Measurements from ENCODE around the gene EFCAB10.

DNA sequence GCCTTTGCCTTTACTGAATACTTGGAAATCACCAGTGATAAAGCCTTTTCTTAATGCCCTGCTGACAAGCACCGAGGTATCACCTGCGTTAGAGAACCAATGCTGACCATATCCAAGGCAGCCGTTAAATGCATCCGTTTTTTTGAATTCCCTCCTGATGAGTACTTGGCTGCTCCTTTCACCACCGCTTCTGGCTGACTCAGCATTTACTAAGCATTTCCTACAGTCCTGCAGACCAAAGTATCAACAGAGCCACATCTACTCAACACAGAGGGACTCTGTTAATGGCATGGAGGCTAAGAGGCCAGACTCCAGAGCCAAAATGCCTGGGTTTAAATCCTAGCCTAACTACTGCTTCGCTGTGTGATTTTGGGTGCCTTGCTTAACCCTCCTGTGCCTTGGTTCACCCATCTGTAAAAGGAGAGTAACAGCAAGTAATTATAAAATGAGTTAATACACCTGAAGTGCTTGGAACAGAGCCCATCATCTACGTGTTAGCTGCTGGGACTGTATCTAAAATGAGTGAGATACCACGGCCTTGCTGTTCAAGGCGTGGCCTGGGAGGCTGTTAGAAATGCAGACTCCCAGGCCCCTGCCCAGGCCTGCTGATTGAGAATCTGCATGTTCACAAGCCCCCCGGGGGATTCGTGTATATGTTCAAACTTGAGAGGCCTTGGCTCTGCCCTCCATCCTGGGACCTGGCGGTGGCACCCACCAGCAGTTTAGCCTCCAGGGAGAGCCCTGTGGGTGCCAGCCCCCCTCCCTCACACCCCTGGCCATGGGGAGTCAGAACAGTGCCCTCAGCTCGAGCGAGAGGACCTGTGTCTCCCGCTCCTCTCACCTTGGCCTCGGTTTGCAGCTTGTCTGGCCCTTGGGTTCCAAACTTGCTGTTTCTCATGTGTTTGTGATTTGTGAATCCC lies 30.8 kb upstream of the EFCAB10 start:
- TF ChIP-seq, protein P1, sequence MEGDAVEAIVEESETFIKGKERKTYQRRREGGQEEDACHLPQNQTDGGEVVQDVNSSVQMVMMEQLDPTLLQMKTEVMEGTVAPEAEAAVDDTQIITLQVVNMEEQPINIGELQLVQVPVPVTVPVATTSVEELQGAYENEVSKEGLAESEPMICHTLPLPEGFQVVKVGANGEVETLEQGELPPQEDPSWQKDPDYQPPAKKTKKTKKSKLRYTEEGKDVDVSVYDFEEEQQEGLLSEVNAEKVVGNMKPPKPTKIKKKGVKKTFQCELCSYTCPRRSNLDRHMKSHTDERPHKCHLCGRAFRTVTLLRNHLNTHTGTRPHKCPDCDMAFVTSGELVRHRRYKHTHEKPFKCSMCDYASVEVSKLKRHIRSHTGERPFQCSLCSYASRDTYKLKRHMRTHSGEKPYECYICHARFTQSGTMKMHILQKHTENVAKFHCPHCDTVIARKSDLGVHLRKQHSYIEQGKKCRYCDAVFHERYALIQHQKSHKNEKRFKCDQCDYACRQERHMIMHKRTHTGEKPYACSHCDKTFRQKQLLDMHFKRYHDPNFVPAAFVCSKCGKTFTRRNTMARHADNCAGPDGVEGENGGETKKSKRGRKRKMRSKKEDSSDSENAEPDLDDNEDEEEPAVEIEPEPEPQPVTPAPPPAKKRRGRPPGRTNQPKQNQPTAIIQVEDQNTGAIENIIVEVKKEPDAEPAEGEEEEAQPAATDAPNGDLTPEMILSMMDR (IDR thresholded peaks at IDR 0.05; ENCODE audit: low read depth, low read length, poor library complexity, severe bottlenecking): no peak
- no peak for TF ChIP-seq EZH2phosphoT487 (IDR thresholded peaks at IDR 0.05; ENCODE audit: borderline replicate concordance, low read length)

All from DOHH2 (cell line).